Measurements from ENCODE around the gene STARD6.
"Not testable (repeated sequence)": the region's sequence is repeated elsewhere in the genome, so short reads cannot be mapped to it uniquely, and the experiment has no call there.

STARD6 gene

GRCh38 chr18:54338230-54338629 lies 19.4 kb downstream of the STARD6 start:
- no peak for DNase-seq (ENCODE audit: low read depth)

GRCh38 chr18:54335638-54336173 lies 22.0 kb downstream of the STARD6 start:
- no peak for DNase-seq (ENCODE audit: low read depth)

- DNase-seq (ENCODE audit: low read depth): no peak
Observed at GRCh38 chr18:54330768-54331548, 26.7 kb downstream of the STARD6 start.

GRCh38 chr18:54329787-54330186 lies 27.9 kb downstream of the STARD6 start:
- DNase-seq (ENCODE audit: low read depth): no peak

GRCh38 chr18:54327818-54328217 lies 29.8 kb downstream of the STARD6 start:
- no peak for DNase-seq (ENCODE audit: low read depth)

- DNase-seq (ENCODE audit: low read depth): no peak
Observed at GRCh38 chr18:54323970-54324369, 33.7 kb downstream of the STARD6 start.

- no peak for DNase-seq (ENCODE audit: low read depth)
Observed at GRCh38 chr18:54323561-54323960, 34.1 kb downstream of the STARD6 start.

- no peak for DNase-seq (ENCODE audit: low read depth)
Observed at GRCh38 chr18:54316071-54316820, 41.4 kb downstream of the STARD6 start.

GRCh38 chr18:54309564-54309963 lies 48.1 kb downstream of the STARD6 start:
- DNase-seq (ENCODE audit: low read depth): not testable (repeated sequence)

- no peak for DNase-seq (ENCODE audit: low read depth)
Observed at GRCh38 chr18:54303408-54303807, 54.2 kb downstream of the STARD6 start.

- not testable (repeated sequence) for DNase-seq (ENCODE audit: low read depth)
Observed at GRCh38 chr18:54298991-54299390, 58.7 kb downstream of the STARD6 start.

GRCh38 chr18:54296062-54296461 lies 61.6 kb downstream of the STARD6 start:
- DNase-seq (ENCODE audit: low read depth): no peak

- no peak for DNase-seq (ENCODE audit: low read depth)
Observed at GRCh38 chr18:54294274-54294673, 63.4 kb downstream of the STARD6 start.

- no peak for DNase-seq (ENCODE audit: low read depth)
Observed at GRCh38 chr18:54284981-54285785, 72.5 kb downstream of the STARD6 start.

GRCh38 chr18:54284535-54284934 lies 73.1 kb downstream of the STARD6 start:
- DNase-seq (ENCODE audit: low read depth): no peak

- no peak for DNase-seq (ENCODE audit: low read depth)
Observed at GRCh38 chr18:54280220-54280569, 77.5 kb downstream of the STARD6 start.

- DNase-seq (ENCODE audit: low read depth): no peak
Observed at GRCh38 chr18:54279477-54280219, 78.0 kb downstream of the STARD6 start.

GRCh38 chr18:54278615-54279014 lies 79.0 kb downstream of the STARD6 start:
- no peak for DNase-seq (ENCODE audit: low read depth)

GRCh38 chr18:54277899-54278298 lies 79.8 kb downstream of the STARD6 start:
- no peak for DNase-seq (ENCODE audit: low read depth)
